A673 (cell line): ENCODE measurements around the gene ARHGAP6. TPM values are rescaled to one million over a fixed set of nuclear protein-coding genes. Genes with fewer than 3 reads are reported as not detected.

Source experiments
- BruUV-seq: library from RNA; stranded (reverse); fragments of 400-500 nt; replicated peaks from 2 replicates; lab custom pipeline; 2021; lab: Mats Ljungman, UMichigan
- CTCF ChIA-PET: fragments of 300-600 bp; sonication (Branson Sonifier 250); formaldehyde crosslinking; loops from one replicate; lab custom pipeline; 2022; ENCODE audit warnings: antibody characterized with exemption; lab: Charles Lee
- POLR2A ChIA-PET: fragments of 300-600 bp; sonication (Branson Sonifier 250); formaldehyde crosslinking; loops from one replicate; lab custom pipeline; 2022; ENCODE audit warnings: antibody characterized with exemption; ENCODE audit not compliant: low non-redundant PET; lab: Charles Lee
- DNase-seq: peaks from one replicate; pipeline ENCODE4 v3.0.0-alpha.2; 2015; ENCODE audit warnings: low spot score
- H3K27ac ChIP-seq: fragments of 200-600 bp; sonication (generic); 2 replicates; pipeline ENCODE4 v1.5.1; 2016; ENCODE audit warnings: mixed run types, low read depth, mild to moderate bottlenecking, mixed read lengths, antibody characterized with exemption, low read length; ENCODE audit not compliant: poor library complexity, severe bottlenecking
- H3K27me3 ChIP-seq: fragments of 200-600 bp; sonication (generic); replicated peaks from 2 replicates; pipeline ENCODE4 v1.6.1; 2017; ENCODE audit warnings: mixed run types, low read depth, mild to moderate bottlenecking, mixed read lengths, antibody characterized with exemption, low read length; ENCODE audit not compliant: insufficient read depth, poor library complexity
- H3K36me3 ChIP-seq: fragments of 200-600 bp; sonication (generic); 2 replicates; pipeline ENCODE4 v1.6.1; 2016; ENCODE audit warnings: mixed run types, mild to moderate bottlenecking, mixed read lengths, antibody characterized with exemption, low read length; ENCODE audit not compliant: insufficient read depth, poor library complexity, severe bottlenecking
- H3K4me1 ChIP-seq: fragments of 200-600 bp; sonication (generic); 2 replicates; pipeline ENCODE4 v1.6.1; 2017; ENCODE audit warnings: mixed run types, mild to moderate bottlenecking, mixed read lengths, antibody characterized with exemption, low read length; ENCODE audit not compliant: insufficient read depth, poor library complexity, severe bottlenecking
- H3K4me3 ChIP-seq: fragments of 200-600 bp; sonication (generic); 2 replicates; pipeline ENCODE4 v1.5.1; 2016; ENCODE audit warnings: low read depth, mixed run types, mild to moderate bottlenecking, mixed read lengths, low read length; ENCODE audit not compliant: poor library complexity, severe bottlenecking
- H3K9me3 ChIP-seq: fragments of 200-600 bp; sonication (generic); 2 replicates; pipeline ENCODE4 v1.6.1; 2016; ENCODE audit warnings: mixed run types, low read depth, mild to moderate bottlenecking, mixed read lengths, antibody characterized with exemption, low read length; ENCODE audit not compliant: poor library complexity, severe bottlenecking
- EZH2 ChIP-seq: fragments of 200-600 bp; sonication (generic); IDR thresholded peaks from 2 replicates; pipeline ENCODE4 v1.6.1; 2017; ENCODE audit warnings: borderline replicate concordance, low read depth, mild to moderate bottlenecking, mixed read lengths, antibody characterized with exemption, low read length; ENCODE audit not compliant: poor library complexity, severe bottlenecking
- intact Hi-C: fragments of 100-400 bp; cut with micrococcal nuclease; formaldehyde crosslinking; loops from one replicate; pipeline ENCODE4 v1.10.0; 2022; ENCODE audit not compliant: unreplicated experiment
- total RNA-seq: library from RNA; stranded (reverse); gene quantifications from 2 replicates; pipeline ENCODE4 v1.2.3, GENCODE V29; 2021
- TF ChIP-seq, protein P1 (sequence below): fragments of 300-800, 200-600 bp; sonication (generic); conservative IDR thresholded peaks from 2 replicates; pipeline ENCODE4 v1.5.1; 2017; ENCODE audit warnings: low read depth, mild to moderate bottlenecking, antibody characterized with exemption, low read length, moderate library complexity, mixed read lengths

ARHGAP6 gene
- total RNA-seq, 1 experiment from 2014 or later: not detected

DNA sequence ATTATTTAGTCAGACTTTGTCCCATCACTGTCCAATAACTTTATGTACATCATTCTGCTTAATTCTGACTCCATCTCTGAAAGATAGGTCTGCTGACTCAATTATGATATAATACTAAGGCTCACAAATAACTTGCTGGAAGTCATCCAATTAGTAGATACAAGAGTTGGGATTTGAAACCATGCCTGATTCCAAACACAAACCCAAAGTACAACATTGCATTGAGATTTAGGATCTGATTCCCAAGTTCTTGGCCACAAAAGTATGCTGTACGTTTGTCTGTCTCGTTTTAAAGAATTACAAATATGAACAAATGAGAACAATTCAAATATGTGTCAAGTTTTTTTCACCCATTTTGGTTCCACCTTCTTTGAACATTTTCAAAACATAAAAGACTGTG is 263.8 kb downstream of the ARHGAP6 start:
- no peak overlapping the region for H3K27ac ChIP-seq
- no peaks in the 10 kb centered on the region for H3K36me3 ChIP-seq
- H3K4me1 ChIP-seq: no peaks in the 10 kb centered on the region
- H3K4me3 ChIP-seq: no peak overlapping the region
- BruUV-seq: no TSS peak
- intact Hi-C loops: no loop called here
- DNase-seq: no peak
- POLR2A ChIA-PET: no interaction called here
- CTCF ChIA-PET: no interaction called here
- TF ChIP-seq, protein P1, sequence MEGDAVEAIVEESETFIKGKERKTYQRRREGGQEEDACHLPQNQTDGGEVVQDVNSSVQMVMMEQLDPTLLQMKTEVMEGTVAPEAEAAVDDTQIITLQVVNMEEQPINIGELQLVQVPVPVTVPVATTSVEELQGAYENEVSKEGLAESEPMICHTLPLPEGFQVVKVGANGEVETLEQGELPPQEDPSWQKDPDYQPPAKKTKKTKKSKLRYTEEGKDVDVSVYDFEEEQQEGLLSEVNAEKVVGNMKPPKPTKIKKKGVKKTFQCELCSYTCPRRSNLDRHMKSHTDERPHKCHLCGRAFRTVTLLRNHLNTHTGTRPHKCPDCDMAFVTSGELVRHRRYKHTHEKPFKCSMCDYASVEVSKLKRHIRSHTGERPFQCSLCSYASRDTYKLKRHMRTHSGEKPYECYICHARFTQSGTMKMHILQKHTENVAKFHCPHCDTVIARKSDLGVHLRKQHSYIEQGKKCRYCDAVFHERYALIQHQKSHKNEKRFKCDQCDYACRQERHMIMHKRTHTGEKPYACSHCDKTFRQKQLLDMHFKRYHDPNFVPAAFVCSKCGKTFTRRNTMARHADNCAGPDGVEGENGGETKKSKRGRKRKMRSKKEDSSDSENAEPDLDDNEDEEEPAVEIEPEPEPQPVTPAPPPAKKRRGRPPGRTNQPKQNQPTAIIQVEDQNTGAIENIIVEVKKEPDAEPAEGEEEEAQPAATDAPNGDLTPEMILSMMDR: no peak
- TF ChIP-seq EZH2: no peak
- H3K27me3 ChIP-seq: peaks cover 5% of the 10 kb centered on the region
- no peaks in the 10 kb centered on the region for H3K9me3 ChIP-seq

DNA sequence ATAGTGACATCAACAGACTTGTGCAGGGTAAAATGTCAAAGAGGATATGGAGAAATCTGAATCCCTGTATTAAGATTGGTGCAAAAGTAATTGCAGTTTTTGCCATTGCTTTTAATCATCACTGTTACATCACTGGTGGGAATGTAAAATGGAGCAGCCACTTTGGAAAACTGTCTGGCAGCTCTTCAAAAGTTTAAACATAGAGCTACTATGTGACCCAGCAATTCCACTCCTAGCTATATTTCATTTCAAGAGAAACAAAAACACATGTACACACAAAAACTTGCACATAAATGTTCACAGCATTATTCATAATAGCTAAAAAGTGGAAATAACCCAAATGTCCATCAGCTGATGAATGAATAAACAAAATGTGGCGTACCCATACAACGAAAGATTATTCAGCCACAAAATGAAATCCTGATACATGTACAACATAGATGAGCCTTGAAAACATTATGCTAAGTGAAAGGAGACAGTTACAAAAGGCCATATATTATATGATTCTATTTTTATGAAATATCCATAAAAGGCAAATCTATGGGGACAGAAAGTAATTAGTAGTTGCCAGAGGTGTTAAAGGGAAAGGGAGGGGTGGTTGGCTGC is 266.1 kb downstream of the ARHGAP6 start:
- CTCF ChIA-PET: no interaction called here
- no peak for TF ChIP-seq EZH2
- TF ChIP-seq, protein P1: no peak
- Histone ChIP-seq H3K4me1 (no peaks in the 10 kb centered on the region), H3K27ac (no peak overlapping the region), H3K4me3 (no peak overlapping the region), H3K27me3 (peaks cover 5% of the 10 kb centered on the region), H3K36me3 (no peaks in the 10 kb centered on the region), H3K9me3 (no peaks in the 10 kb centered on the region)
- no TSS peak for BruUV-seq
- DNase-seq: no peak
- intact Hi-C loops: no loop called here
- POLR2A ChIA-PET: no interaction called here

DNA sequence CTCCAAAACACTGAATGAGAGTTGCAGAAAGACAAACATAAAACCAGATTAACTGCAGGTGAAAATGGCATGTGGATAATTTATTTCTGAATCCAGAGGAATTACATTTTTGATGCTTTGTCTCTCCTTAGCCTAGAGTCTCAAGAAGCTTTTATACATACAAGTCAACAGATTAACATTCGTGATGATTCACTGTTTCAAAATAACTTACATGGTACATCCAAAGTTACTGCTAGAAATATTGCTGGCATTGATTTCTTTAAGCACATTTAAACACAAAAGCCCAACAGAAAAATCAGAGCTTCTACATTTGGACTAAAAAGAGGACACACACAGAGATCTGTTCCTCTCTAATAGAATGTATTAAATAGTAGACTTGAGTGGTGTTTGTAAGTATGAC is 266.9 kb downstream of the ARHGAP6 start:
- H3K27me3 ChIP-seq: peaks cover 5% of the 10 kb centered on the region
- H3K9me3 ChIP-seq: no peaks in the 10 kb centered on the region
- no peak overlapping the region for H3K4me3 ChIP-seq
- no peak overlapping the region for H3K27ac ChIP-seq
- intact Hi-C loops: no loop called here
- no peaks in the 10 kb centered on the region for H3K4me1 ChIP-seq
- no peak for TF ChIP-seq EZH2
- TF ChIP-seq, protein P1: no peak
- POLR2A ChIA-PET: no interaction called here
- CTCF ChIA-PET: no interaction called here
- no TSS peak for BruUV-seq
- DNase-seq: no peak
- no peaks in the 10 kb centered on the region for H3K36me3 ChIP-seq
